NT2/D1 (cell line): ENCODE measurements around the gene COA8.
"Not testable (repeated sequence)": the region's sequence is repeated elsewhere in the genome, so short reads cannot be mapped to it uniquely, and the experiment has no call there.

Experiments used
- DNase-seq: peaks from one replicate; pipeline ENCODE4 v3.0.0-alpha.2; 2011; ENCODE audit warnings: low read depth, low spot score
- H3K27me3 ChIP-seq: 2 replicates; pipeline ENCODE4 v1.6.0; 2011; ENCODE audit warnings: mild to moderate bottlenecking; ENCODE audit not compliant: insufficient read length, insufficient read depth
- H3K36me3 ChIP-seq: 2 replicates; pipeline ENCODE4 v1.6.1; 2011; ENCODE audit warnings: mild to moderate bottlenecking, low read length, mixed read lengths; ENCODE audit not compliant: insufficient read depth, insufficient read length
- H3K4me1 ChIP-seq: 2 replicates; pipeline ENCODE4 v1.5.1; 2011; ENCODE audit not compliant: insufficient read depth, insufficient read length
- H3K4me3 ChIP-seq: 2 replicates; pipeline ENCODE4 v1.5.1; 2011; ENCODE audit warnings: low read depth; ENCODE audit not compliant: insufficient read length
- H3K9ac ChIP-seq: 2 replicates; pipeline ENCODE4 v1.6.0; 2011; ENCODE audit warnings: low read depth; ENCODE audit not compliant: insufficient read length
- H3K9me3 ChIP-seq: 2 replicates; pipeline ENCODE4 v1.5.1; 2011; ENCODE audit warnings: mild to moderate bottlenecking, low read length; ENCODE audit not compliant: insufficient read depth
- SUZ12 ChIP-seq: IDR thresholded peaks from 2 replicates; pipeline ENCODE4 v1.6.1; 2011; ENCODE audit not compliant: insufficient read length, insufficient read depth; ENCODE audit errors: extremely low read depth
- YY1 ChIP-seq: IDR thresholded peaks from 2 replicates; pipeline ENCODE4 v1.6.1; 2011; ENCODE audit not compliant: insufficient read length, insufficient read depth
- ZNF274 ChIP-seq: IDR thresholded peaks from 2 replicates; pipeline ENCODE4 v1.6.1; 2011; ENCODE audit warnings: mild to moderate bottlenecking, low read depth, low read length

COA8 gene

DNA sequence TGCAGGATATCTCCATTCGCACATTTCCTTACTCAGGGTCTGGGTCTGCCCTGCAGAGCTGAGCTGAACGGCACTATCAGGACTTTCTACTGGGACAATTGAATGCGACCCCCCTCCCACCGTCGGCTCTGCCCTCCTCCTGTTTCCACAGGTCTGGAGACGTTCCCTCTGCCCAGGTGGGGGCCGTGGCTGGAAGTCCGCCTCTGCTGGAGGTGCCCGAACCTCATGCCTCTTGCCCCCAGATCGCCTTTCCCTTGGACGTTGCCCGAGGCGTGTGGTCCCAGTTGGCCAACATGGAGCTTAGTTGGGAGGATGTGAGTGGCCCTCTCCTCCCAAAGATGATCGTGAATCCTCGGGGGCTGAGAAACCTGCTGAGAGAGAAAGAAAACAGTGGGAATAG, 45.1 kb downstream of the COA8 start:
- no peak for DNase-seq
- Histone ChIP-seq H3K9ac (no peak overlapping the region), H3K4me3 (no peak overlapping the region), H3K9me3 (no peaks in the 10 kb centered on the region), H3K4me1 (peaks cover 3% of the 10 kb centered on the region), H3K36me3 (no peaks in the 10 kb centered on the region), H3K27me3 (peaks cover 15% of the 10 kb centered on the region)
- no peak for TF ChIP-seq ZNF274
- TF ChIP-seq YY1, result no peak
- TF ChIP-seq SUZ12, result no peak

DNA sequence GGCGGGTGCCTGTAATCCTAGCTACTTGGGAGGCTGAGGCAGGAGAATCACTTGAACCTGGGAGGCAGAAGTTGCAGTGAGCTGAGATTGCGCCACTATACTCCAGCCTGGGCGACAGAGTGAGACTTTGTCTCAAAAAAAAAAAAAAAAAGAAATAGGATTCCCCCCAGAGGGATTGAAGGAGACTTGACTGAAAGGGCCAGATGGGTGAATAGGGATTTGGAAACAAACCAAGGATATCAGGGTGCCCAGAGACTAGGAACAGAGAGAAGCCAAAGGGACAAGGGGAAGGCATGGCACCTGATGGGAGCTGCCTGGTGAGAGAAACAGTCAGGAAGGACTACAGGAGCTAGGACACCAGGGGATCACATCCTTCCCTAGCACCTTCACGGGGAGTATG, 46.3 kb downstream of the COA8 start:
- H3K4me3 ChIP-seq, DNase-seq, H3K36me3 ChIP-seq, H3K4me1 ChIP-seq, H3K9ac ChIP-seq, H3K9me3 ChIP-seq: not testable (repeated sequence)
- H3K27me3 ChIP-seq, result peaks cover 15% of the 10 kb centered on the region

DNA sequence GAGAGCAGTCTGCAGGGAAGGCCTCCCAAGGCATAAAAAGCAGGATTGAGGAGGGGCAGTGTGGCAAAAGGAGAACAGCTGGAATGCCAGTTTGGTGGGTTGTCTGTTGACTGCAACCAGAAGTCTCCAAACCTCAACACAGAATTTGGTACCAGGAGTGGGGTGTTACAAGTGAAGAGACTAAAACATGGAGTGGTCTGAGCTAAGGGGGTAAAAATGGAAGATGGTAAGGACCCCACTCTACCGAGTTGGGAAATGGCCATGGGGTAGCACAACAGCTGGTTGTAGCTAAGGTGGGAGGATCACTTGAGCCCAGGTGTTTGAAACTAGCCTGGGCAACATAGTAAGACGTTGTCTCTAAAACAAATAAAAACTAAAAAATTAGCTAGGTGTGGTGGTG, 48.5 kb downstream of the COA8 start:
- Histone ChIP-seq H3K4me1 (peaks cover 3% of the 10 kb centered on the region), H3K27me3 (peaks cover 15% of the 10 kb centered on the region), H3K9me3 (no peaks in the 10 kb centered on the region), H3K36me3 (no peaks in the 10 kb centered on the region), H3K9ac (no peak overlapping the region), H3K4me3 (no peak overlapping the region)
- TF ChIP-seq SUZ12, result no peak
- TF ChIP-seq YY1, result no peak
- TF ChIP-seq ZNF274, result no peak
- DNase-seq, result no peak

DNA sequence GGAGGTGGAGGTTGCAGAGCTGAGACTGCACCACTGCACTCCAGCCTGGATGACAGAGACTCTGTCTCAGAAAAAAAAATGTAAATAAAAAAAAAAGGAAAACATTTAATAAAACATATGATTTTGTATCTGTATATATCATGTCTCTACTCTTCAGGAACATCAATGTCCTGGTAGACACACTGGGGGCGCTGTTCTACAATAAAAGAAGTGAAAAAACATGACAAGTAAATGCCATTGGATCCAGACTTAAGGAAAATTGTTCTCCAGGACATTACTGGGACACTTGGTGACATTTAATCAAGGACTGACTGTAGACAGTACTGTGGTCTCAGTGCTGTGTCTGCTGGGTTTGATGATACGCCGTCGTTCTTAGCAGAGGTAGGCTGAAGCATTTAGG, 50.8 kb downstream of the COA8 start:
- Histone ChIP-seq H3K4me3 (no peak overlapping the region), H3K4me1 (no peaks in the 10 kb centered on the region), H3K36me3 (no peaks in the 10 kb centered on the region), H3K9me3 (no peaks in the 10 kb centered on the region), H3K9ac (no peak overlapping the region), H3K27me3 (peaks cover 3% of the 10 kb centered on the region)
- DNase-seq, result no peak
- TF ChIP-seq YY1, result no peak
- no peak for TF ChIP-seq ZNF274
- TF ChIP-seq SUZ12, result no peak

DNA sequence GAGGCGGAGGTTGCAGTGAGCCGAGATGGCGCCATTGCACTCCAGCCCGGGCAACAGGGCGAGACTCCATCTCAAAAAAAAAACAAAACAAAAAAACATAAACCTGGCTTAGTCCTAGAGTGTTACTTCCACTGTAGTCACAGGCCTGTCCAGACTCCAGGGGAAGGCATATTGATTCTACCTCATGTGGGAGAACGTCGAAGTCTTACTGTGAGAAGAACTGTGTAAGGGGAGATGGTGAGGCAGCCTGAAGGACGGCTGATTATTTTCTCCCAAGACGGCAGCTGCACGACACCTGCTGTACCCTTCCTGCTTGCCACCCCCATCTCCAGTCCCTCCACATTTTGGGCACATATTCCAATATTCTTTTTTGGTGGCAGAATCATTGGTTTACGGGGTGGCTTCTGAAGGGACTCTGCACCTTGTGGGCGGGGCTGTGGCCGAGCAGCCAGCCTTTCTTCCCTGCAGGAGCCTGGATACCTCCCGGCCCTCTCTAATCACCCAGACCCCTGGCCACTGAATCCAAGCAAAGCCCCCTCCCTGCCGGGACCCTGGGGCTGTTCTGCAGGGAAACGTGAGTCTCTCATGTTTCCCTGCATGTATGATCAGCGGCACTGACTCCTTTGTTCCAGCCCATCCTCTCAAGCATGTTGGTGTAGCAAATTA, 54.0 kb downstream of the COA8 start:
- H3K9ac ChIP-seq, result no peak overlapping the region
- no peak overlapping the region for H3K4me3 ChIP-seq
- H3K36me3 ChIP-seq, result no peaks in the 10 kb centered on the region
- no peaks in the 10 kb centered on the region for H3K27me3 ChIP-seq
- DNase-seq, result no peak
- H3K4me1 ChIP-seq, result no peaks in the 10 kb centered on the region
- TF ChIP-seq ZNF274, result no peak
- TF ChIP-seq SUZ12, result no peak
- no peak for TF ChIP-seq YY1
- H3K9me3 ChIP-seq, result no peaks in the 10 kb centered on the region

DNA sequence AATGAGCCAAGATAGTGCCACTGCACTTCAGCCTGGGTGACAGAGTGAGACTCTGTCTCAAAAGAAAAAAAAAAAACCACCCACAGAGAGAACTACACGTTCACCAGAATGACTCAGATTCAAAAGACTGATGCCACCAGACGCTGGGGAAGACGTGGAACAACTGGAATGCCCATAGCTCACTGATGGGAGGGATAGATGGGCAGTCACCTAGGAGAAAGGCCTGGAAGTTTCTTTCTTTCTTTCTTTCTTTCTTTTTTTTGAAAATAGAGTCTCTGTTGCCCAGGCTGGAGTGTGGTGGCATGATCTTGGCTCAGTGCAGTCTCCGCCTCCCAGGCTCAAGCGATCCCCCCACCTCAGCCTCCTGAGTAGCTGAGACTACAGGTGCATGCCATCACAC, 56.3 kb downstream of the COA8 start:
- no peaks in the 10 kb centered on the region for H3K9me3 ChIP-seq
- no peaks in the 10 kb centered on the region for H3K27me3 ChIP-seq
- TF ChIP-seq SUZ12 (no peak), ZNF274 (no peak), YY1 (no peak)
- no peak for DNase-seq
- no peak overlapping the region for H3K4me3 ChIP-seq
- no peaks in the 10 kb centered on the region for H3K36me3 ChIP-seq
- H3K9ac ChIP-seq, result no peak overlapping the region
- H3K4me1 ChIP-seq, result no peaks in the 10 kb centered on the region

DNA sequence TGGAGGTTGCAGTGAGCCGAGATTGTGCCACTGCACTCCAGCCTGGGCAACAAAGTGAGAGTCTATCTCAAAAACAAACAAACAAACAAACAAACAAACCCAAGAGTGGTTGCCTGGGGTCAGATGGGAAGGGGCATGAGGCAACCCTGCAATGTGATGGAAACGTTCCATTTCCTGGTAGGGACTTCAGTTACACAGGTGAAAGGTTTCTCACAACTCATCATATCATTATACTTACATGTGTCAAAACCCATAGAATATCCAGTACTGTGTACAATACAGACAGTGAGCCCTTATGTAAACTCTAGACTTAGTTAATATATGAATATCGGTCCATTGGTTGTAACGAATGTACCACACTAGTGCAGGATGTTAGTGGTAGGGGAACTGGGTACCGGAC, 59.1 kb downstream of the COA8 start:
- no peaks in the 10 kb centered on the region for H3K9me3 ChIP-seq
- no peak for DNase-seq
- peaks cover 13% of the 10 kb centered on the region for H3K4me1 ChIP-seq
- no peaks in the 10 kb centered on the region for H3K36me3 ChIP-seq
- no peaks in the 10 kb centered on the region for H3K27me3 ChIP-seq
- H3K9ac ChIP-seq, result no peak overlapping the region
- TF ChIP-seq SUZ12 (no peak), ZNF274 (no peak), YY1 (no peak)
- H3K4me3 ChIP-seq, result no peak overlapping the region
